Measurements from ENCODE around the gene ACTN2.

The ACTN2 gene

DNA sequence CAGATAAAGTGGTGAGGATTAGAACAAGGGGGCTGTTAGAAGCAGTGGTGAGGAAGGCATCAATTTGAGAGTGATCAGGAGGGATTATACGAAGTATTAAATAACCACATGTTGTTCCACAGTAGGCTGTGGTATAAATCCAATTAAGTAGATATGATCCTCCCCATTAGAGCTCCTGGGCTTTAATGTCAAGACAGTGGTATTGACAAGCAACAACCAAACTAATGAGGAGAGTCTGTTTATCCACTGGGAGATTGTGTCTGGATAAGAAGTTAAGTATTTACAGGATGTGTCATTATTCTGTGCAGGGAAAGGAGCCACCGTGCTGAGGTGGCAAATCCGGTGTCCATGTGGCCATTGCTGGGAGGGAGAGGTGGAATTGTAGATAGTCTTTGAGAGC is 5.8 kb downstream of the ACTN2 start:
- no peak for DNase-seq

DNA sequence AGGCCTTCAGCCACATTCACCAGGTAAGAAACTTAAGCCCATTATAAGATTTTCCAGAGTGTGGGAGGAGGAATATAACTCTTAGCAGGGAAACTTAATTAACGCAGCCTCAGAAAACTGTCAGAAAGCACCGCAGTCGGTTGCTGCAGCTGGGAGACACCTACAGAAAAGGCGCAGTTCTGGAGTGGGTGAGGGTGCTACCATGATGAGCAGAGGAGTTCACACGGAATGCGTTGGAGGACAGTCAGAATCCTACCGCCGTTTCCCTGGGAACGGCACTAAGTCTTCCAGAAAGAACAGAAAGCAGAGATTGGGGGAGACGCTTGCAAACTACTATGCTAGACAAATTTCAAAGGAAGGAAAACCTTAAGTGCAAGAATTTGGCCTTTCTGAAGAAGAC is 6.4 kb downstream of the ACTN2 start:
- DNase-seq, result no peak

DNA sequence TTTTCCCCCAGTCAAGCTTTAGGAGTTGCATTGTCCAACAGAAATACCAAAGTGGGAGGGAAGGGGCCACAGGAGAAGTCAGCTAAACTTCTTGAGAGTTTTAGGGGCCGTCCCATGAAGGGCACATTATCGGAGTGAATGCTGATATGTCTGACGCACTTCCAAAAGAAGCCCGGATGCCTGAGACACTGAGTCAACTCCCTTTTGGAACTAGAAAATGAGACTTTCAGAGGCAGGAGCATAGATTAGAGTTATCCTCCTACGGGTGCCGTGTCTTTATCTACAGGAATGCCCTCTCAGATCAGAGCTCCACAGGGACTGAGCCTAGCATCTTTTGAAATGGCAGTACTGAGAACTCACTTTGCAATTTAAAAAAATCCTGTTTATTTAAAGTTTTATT is 13.1 kb downstream of the ACTN2 start:
- DNase-seq, result no peak

DNA sequence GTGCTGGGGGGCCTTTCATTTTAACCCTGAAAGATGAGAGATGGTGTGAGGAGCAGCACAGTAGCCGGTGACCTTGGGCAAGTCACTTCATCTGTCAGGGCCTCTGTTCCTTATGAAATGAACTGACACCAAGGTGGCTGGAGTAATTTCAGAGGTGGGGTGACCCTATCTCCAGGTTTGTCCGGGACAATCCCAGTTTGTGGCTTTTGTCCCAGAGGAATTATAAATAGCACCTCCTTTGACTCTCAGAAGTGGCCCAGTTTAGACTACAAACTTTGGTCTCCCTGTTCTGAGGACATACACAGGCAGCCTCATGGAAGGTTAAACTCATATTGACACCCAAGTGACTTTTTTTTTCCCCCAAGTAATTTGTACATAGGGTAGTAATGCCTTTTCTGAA is 14.6 kb downstream of the ACTN2 start:
- no peak for DNase-seq

DNA sequence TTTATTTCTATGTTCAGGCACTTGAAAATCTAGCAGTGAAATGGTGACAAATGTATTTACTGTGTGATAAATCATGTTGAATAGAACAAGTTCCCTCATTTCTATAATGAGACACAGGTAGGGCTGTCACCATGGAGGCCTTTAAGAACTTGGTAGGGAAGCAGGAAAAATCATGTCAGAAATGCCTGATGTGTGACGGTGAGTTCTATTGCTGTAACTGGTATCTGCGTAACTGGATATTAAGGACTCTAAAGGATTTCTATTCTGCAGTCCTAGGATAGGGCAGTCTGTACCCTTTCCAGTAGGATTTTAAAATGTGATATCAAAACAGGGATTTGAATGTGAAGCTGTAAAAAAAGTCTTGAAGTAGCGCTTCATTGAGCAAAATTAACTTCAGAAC is 15.5 kb downstream of the ACTN2 start:
- DNase-seq, result no peak

DNA sequence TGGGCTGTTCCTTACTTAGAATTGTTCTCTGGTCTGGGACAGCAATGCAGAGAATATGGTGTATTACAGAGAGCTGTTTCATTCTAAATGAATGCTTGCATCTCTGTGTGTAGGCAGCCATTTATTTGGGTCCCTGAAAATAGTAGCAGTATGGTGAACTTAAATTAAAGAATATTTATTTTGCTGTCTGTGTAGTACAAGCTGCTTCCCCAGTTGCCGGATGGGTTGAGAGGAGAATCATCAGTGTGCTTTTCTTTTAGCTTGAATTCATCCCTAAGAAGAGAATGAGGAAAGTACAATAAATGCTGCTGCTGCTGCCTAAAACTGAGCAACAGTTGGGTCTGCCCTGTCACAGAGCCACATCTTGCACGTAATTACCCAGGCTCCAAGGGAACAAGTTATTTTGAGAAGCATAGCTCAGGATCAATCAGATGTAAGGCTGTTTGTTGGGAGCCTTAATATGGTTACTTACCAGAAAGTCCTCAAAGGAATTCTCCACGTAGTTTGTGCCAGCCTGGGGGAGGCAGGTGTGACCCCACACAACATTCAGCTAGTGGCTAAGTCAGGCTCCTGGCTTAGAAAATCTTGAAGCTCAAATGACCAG is 16.6 kb downstream of the ACTN2 start:
- DNase-seq, result no peak

DNA sequence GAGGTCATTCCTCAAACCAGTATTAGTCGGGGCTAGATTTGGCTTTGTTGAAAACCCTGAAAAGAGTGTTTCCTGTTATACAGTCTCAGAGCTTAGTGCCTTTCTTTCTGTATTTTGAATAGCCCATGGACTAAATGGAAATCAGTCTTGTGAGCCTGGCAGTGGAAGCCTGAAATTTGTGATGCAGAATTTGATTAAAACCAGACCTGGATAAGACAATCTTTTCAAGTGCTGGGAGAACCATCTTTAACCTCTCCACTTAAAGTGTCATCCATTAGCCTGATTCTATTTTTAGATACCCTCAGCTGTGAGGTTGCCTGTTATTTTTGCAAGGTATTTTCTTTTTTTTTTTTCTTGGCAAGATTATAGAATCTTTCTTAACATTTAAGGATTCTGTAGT is 19.5 kb downstream of the ACTN2 start:
- no peak for DNase-seq

DNA sequence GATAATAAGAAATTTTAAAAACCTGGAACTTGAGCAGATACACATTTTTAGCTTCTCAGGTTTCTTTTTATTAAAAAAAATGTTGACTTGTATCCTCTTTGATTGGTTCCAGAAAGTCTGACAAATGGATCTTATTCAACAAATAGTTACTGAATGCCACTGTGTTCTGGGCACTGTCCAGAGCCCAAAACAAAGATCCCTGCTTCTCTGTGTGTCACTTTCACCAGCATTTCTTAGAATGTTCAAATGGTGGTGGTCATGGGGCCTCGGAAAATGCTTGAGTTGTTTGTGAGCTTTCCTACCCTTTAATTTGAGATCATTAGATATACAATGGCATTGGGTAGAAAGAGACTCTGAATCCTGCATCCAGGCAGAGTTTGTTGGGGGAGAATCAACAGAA is 19.9 kb downstream of the ACTN2 start:
- no peak for DNase-seq

DNA sequence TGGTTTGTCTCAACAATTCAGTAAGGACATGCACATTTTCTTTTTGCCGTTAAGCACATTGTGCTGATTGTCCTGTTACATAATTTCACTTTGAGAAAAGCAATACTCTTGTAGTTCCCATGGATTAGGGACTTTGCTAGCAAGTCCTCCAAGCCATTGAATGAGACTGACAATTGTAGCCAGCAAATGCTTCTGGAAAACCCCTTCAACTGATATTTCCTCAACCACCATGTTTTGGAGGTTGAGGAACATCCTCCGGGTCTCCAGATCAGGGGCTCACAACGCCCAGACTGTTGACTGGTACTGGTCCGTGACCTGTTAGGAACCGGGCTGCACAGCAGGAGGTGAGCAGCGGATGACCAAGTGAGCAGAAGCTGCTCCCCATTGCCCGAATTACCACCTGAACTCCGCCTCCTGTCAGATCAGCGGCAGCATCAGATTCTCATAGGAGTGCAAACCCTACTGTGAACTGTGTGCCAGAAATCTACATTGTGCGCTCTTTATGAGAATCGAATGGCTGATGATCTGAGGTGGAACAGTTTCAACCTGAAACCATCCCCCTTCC is 24.1 kb downstream of the ACTN2 start:
- no peak for DNase-seq

DNA sequence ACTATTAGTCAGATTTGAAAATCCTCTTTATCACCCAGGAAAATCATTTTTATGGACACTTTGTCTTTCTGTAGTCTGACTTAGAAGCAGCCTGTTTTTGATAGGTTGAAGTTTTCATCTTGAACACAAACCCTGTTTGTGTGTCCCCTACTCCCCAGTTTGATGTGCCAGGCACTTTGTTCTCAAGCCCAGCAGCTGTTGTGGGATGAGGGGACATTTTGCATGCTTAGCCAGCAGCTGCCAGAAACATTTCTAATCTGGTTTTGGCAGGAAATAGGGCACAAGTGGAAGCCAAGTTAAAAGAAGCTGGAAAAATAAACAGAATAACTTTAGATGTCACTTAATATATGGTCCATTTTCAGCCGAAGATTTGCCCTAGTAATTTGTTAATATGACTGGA is 29.9 kb downstream of the ACTN2 start:
- DNase-seq, result no peak

DNA sequence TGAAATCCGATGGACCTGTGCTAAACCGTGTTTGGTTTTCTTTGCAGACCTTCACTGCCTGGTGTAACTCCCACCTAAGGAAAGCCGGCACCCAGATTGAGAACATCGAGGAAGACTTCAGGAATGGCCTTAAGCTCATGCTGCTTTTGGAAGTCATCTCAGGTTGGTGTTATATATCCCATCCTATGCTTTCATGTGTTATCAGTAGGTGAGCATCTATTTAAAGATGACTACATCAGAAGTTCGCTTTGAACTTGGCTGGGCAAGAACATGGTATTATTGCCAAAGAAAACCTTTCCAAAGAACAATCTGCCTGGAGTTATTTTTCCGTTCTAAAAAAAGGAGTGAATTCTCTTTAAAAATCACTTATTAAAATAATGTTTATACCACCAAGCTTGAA is 31.5 kb downstream of the ACTN2 start:
- DNase-seq, result no peak

DNA sequence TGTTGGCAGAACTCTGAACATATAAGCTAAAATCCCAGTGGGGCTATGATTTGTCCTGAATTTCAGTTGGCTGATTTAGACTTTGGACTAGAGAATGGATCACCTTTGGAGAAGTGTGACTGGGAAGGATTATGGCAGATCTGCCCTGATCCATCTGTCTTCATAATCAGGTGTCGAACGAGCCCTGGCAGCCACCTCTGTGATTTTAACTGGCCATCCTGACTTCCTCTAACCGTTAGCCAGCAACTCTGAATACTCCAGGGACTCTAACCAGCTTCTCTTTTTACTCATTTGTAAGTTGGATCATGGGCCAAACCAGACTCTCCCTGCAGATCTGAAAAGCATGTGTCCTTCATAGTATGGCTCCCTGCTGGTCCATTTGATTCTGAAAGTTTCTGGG is 32.0 kb downstream of the ACTN2 start:
- no peak for DNase-seq

DNA sequence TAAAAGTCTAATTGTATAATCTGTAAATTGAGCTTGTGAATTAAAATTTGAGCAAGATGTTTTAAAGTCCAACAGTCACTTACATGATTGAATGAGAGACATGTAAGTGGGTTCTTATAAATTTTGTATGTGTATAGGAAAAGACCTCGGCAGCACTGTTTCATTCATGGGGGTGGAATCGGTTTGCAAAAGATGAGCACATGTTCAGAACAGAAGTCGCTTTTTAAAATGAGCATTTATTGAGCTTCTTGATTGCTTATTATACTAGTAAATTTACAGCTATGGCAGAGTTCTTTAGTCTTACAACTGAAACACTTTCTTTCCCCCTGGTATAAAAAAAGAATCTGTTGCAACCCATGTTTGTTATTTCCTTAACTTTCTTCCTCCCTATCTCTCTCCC is 33.9 kb downstream of the ACTN2 start:
- DNase-seq, result no peak

DNA sequence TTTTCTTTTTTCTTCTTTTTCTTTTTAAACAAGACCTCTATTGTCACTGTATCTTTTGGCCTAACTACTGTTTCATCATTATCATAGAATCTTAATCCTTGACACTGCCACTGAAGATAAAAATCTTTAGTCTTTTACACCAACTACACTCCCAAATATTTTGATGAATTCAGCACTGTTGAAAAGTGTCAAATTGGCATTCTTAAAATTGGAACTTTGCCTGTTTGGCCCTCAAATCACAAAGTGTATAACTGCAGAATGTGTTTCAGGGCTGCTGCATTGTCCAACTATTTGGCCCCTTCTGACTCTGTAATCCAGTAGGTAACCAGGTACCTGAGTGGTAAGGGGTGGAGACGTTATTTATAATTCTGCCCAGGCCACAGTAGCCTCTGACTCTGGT is 34.3 kb downstream of the ACTN2 start:
- no peak for DNase-seq

DNA sequence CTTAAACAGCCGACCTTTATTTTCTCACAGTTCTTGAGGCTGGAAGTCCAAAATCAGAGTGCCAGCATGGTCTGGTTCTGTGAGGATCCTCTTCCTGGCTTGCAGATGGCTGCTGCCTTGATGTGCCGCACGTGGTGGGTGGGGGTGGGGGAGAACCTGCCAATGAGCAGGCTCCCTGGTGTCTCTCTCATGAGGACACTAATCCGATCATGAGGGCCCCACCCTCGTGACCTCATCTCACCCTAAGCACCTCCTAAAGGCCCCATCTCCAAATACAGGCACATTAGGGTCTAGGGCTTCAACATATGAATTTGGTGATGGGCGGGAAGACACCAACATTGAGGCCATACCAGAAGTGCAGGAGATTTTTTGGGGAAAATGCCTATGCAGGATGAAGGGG is 37.8 kb downstream of the ACTN2 start:
- DNase-seq, result no peak

DNA sequence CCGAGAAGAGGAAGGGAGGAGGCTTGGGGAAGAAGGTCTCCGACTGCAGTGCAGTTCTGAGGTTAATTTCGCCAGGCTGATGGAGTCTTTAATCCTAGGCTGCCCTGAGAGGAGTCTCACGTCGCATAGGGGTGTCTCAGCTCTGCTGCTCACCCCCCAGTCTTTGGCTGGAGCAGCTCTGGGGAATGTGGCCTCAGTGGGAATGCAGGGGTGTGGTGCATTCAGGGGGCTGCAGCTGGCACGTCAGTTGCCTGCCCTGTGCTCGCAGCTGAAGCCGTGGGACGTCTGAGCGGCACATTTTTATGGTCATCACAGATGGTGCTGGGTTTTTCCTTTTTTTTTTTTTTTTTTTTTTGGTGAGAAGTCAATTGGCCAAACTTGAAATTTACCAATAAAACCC is 38.2 kb downstream of the ACTN2 start:
- DNase-seq, result no peak

DNA sequence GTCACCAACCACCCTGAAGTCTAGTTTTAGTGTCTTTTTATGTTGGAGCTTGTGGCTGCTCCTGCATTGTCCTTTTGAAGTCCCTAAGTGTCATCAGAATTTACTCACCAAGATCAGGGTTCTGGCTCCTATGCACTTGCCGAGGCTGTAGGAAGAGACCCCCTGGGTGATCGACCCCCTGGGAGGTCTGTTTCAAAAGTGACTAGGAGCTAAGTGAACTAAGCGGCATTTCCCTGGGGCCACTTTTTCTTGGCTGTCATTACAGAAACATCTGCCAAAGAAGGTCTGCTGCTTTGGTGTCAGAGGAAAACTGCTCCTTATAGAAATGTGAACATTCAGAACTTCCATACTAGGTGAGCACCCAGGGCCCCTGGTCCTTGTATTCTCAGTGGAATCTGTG is 39.4 kb downstream of the ACTN2 start:
- no peak for DNase-seq

DNA sequence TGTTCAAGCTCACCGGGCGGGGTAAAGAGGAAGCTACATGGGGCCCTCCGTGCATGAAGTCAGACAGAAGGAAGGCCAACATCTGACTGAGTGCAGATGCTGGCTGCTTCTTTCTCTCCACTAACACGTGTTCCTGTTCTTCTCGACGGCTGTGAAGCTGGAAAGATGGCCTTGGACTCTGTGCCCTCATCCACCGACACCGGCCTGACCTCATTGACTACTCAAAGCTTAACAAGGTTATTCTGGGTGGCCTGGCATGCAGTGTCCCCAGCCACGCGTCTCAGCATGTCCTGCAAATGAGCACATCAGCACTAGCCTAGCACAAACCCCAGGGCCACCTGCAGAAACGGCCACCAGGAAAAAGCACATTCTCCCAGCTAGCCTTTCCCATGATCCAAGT is 41.2 kb downstream of the ACTN2 start:
- DNase-seq, result no peak

DNA sequence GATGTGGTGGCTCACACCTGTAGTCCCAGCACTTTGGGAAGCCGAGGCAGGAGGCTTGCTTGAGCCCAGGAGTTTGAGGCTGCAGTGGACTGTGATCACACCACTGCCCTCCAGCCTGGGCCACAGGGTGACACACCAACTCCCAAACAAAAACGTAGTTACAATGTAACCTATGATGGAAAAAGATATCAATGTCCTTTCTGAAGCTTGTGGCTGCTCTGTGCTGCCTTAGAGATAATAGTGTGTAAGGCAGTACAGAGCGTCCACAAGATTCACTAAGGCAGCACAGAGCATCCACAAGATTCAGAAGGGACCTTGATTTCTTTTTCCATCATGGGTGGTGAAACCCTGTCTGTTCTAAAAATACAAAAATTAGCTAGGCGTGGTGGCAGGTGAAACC is 42.5 kb downstream of the ACTN2 start:
- DNase-seq, result no peak

DNA sequence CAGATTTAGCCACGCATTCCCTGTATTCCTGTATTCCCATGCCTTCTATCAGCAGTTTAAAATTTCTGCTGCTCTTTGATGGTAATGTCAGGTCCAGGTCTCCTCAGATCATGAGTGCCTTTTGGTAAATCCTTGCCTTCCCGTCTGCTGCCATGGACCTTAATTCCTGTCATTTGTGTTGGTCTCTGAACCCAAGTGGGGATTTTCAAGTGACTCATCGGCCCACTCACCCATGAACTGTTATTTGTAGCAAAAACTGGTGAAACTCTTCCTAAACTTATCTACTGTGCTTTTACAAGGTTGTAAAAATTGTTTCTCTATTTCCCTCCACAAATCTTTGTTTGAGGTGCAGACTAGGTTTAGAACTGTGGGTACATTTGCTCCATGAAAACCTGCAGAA is 47.4 kb downstream of the ACTN2 start:
- no peak for DNase-seq

DNA sequence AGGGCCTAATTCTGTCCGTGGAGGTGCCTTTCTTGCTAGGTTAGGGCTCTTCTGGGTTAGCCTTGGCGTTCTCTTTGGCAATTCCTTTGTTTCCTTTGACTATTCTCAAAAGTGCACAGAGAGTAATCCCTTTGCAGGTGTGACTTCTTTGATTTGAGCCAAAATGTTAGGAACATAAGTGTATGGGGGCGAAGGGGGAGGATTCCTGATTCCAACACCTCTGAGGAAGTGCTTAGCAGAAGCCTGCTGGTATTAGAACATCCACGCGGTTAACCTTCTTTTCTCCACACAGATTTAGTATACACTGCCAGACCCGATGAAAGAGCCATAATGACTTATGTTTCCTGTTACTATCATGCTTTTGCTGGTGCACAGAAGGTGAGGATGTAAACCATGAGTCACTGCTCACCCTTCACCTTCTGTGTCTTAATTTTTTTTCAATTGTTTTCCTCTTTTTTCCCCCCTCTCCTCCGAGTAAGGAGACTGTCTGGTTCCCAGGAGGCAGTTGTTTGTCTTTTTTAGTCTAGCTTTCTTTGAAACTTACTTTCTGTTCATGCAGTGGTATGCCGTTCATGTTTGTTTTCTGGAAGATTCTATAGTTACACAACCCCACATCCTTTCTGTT is 48.0 kb downstream of the ACTN2 start:
- DNase-seq, result no peak

DNA sequence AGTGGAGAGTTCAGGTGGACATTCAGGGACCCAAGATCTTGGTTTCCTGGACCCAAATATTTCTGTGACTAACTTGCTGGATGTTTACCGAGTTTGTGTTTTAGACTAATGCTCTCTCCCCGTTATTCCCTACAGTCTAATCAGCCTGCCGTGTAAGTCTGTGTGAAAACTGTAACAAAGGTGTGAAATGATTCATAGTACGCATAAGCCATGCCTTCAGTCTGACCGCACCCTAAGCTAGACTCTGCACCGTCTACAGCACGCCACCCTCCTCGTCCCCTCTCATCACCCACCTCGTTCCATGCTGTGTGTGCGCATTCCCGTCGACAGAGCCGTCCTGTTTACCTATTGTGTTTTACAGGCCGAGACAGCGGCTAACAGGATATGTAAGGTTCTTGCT is 50.5 kb downstream of the ACTN2 start:
- DNase-seq, result no peak

DNA sequence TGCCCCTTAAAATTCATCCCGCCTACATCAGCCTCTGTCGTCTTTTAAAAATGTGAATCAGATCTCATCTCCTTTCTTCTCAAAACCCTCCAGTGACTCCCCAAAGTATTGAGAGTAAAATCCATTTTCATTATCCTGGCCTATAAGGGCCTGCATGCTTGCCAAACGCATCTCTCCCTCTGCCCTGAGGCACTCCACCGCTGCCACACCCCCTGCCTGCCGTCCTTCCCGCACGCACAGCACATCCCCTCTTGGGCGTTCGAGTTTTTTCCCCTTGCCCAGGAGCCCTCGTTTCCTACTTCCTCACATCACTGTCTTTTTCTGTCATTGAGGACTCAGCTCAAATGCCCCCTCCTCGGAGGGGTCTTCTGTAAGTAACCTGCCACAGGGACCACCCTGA is 55.5 kb downstream of the ACTN2 start:
- no peak for DNase-seq

DNA sequence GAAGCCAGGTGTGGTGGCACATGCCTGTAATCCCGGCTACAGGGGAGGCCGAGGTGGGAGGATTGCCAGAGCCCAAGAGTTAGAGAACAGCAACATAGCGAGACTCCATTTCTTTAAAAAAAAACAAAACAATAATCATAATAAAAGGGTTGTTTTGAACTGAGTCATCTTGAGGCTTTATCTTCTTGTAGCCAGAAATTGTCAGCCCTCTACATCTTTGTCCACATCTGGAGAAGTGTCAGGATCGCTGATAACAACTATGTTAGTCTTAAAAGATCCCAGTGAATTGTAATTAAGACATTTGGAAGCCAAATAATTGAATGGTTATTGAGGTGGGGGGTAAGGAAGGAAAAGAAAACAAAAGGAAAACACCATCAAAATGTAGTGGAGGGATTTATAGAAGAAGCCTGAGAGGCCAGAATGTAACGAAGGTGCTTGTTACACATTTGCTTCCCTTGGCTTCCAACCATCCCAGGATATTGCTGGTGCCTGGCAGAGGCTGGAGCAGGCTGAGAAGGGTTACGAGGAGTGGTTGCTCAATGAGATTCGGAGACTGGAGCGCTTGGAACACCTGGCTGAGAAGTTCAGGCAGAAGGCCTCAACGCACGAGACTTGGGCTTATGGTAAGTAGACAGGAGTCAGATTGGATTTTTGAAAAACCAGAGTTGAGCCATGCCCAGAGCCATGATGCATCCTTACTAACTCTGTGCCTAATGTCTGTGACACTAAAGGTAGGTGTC is 56.3 kb downstream of the ACTN2 start:
- DNase-seq, result no peak

All from stimulated activated CD4-positive, alpha-beta T cell treated with anti-CD3 and anti-CD28 coated beads, Interleukin-4, amount 100 ng/mL, for 24 hours (primary cell).